Measurements from ENCODE around the gene PBX4.

DNA sequence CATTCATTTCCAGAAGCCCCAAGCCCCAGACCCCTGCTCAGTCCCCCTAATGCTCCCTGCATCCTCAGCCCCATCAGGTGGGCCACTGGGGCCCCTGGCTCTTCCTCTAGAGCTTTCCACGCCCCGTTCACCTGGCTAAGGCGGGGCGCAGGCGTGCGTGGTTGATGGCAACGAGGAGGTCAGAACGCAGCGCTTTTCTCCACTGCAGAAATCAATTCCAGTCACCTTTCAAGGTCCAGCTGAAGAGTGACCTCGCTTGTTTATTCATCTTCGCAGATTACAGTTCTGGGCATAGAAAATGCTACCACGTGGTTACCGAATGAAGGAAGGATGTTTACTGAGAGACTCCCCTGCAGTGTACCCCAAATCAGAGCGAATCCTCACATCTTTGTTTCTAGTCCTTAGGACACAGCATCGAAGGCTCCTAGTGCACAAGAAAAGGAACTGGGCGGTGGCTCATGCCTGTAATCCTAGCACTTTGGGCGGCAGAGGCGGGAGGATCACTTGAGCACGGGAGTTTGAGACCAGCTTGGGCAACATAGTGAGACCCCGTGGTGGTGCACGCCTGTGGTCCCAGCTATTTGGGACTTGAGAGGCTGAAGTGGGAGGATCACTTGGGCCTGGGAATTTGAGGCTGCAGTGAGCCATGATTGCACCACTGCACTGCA, 828 bp upstream of the PBX4 start:
- TF ChIP-seq SUZ12 (IDR thresholded peaks at IDR 0.05; ENCODE audit: low read length) (no peak), EZH2 (IDR thresholded peaks at IDR 0.05; ENCODE audit: low read depth, low read length, severe bottlenecking) (no peak), RBBP5 (IDR thresholded peaks at IDR 0.05; ENCODE audit: borderline replicate concordance, low read depth, low read length) (no peak)
- TF ChIP-seq, protein P1, sequence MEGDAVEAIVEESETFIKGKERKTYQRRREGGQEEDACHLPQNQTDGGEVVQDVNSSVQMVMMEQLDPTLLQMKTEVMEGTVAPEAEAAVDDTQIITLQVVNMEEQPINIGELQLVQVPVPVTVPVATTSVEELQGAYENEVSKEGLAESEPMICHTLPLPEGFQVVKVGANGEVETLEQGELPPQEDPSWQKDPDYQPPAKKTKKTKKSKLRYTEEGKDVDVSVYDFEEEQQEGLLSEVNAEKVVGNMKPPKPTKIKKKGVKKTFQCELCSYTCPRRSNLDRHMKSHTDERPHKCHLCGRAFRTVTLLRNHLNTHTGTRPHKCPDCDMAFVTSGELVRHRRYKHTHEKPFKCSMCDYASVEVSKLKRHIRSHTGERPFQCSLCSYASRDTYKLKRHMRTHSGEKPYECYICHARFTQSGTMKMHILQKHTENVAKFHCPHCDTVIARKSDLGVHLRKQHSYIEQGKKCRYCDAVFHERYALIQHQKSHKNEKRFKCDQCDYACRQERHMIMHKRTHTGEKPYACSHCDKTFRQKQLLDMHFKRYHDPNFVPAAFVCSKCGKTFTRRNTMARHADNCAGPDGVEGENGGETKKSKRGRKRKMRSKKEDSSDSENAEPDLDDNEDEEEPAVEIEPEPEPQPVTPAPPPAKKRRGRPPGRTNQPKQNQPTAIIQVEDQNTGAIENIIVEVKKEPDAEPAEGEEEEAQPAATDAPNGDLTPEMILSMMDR (IDR thresholded peaks at IDR 0.05; ENCODE audit: control extremely low read depth in 1 of 3, insufficient read depth in 1 of 3, low read depth in 1 of 3, low read length in 3 of 3), result no peak
